Ovary (tissue), 3 donors: Measurements from ENCODE around the gene PGAM1.

ENCODE experiments used
- EP300 ChIP-seq: sonication (generic); formaldehyde crosslinking; IDR thresholded peaks from one replicate; pipeline ENCODE4 v1.6.1; 2017; ENCODE audit warnings: antibody characterized with exemption
- POLR2A ChIP-seq: fragments of 450-650 bp; IDR thresholded peaks from one replicate; pipeline ENCODE4 v1.6.1; 2017; ENCODE audit warnings: antibody characterized with exemption, mild to moderate bottlenecking, moderate library complexity
- TF ChIP-seq, protein P1 (sequence below), 3 donors: fragments of 450-650 bp in 2 of 3; fragments of 200-600 bp in 1 of 3; IDR thresholded peaks; one replicate each; pipeline versions ENCODE4 v1.5.1 to v1.8.0; 2016 to 2022; ENCODE audit warnings: antibody characterized with exemption in 3 of 3, mild to moderate bottlenecking in 1 of 3
- donor health status: DM: no; HTN: no; CAD: no.

DNA sequence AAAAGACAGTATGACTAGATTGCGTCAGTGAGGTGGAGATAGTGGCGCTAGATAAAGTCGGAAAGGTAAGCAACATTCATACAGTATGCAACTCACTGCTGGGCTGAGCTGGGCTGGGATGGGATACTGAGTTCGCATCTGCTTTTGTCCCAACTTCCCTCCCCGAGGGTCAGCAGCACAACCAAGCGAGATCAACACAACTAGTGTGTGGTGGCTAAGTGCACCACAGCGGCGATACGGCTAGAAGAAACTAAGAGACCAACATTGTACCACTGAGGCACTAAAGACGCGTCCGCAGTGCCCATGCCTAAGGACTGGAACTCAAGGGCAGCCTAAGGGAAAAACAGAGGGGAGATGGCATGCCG, 19.3 kb downstream of the PGAM1 start:
- TF ChIP-seq, protein P1, sequence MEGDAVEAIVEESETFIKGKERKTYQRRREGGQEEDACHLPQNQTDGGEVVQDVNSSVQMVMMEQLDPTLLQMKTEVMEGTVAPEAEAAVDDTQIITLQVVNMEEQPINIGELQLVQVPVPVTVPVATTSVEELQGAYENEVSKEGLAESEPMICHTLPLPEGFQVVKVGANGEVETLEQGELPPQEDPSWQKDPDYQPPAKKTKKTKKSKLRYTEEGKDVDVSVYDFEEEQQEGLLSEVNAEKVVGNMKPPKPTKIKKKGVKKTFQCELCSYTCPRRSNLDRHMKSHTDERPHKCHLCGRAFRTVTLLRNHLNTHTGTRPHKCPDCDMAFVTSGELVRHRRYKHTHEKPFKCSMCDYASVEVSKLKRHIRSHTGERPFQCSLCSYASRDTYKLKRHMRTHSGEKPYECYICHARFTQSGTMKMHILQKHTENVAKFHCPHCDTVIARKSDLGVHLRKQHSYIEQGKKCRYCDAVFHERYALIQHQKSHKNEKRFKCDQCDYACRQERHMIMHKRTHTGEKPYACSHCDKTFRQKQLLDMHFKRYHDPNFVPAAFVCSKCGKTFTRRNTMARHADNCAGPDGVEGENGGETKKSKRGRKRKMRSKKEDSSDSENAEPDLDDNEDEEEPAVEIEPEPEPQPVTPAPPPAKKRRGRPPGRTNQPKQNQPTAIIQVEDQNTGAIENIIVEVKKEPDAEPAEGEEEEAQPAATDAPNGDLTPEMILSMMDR (IDR thresholded peaks at IDR 0.05): no peak
- TF ChIP-seq POLR2A: no peak
- no peak for TF ChIP-seq EP300
